NCI-H2029 treated with DMSO at 0.1 percent for 48 hours (cell line): ENCODE data around the gene ALG5.

ENCODE experiments used
- DNase-seq: peaks from one replicate; lab custom pipeline; 2025; lab: John Stamatoyannopoulos, UW

The ALG5 gene

GRCh38 chr13:36915896-36916640 is 83.1 kb downstream of the ALG5 start:
- DNase-seq: no peak

GRCh38 chr13:36915106-36915505 is 84.0 kb downstream of the ALG5 start:
- DNase-seq: no peak

DNA sequence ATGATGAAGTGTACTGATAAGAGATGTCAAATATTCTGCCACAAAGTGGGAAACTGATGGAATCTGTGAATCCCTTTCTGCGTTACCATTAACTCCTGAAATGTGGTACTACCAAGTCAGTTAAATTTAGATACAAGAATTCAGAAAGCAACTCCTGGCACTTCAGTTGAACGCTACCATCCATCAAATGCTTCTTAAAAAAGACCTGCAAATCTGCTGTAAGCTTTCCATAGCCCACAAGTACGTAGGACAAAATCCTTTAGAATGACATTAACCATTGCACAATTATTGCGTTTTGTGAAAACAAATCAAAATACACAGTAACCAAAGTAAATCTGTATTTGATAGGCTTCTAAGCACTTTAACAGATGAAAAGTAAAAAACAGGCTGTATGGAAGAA is 84.5 kb downstream of the ALG5 start:
- DNase-seq: no peak

DNA sequence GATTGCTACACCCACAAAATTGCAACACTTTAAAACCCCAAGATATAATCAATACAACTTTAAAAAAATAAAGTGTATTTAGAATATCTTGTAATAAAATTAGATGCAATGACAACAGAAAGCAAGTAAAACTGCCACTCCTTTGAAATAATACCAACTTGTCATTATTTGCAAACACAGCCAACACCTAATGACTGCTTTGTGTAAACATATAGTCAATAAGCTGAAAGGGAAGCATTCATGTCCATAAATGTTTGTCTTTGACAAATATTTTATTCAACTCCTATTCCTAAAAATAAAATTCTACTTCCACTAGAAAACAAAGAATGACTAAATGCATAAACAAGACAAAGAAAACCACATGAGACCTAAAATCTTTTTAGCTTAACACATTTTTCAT is 85.7 kb downstream of the ALG5 start:
- DNase-seq: no peak

DNA sequence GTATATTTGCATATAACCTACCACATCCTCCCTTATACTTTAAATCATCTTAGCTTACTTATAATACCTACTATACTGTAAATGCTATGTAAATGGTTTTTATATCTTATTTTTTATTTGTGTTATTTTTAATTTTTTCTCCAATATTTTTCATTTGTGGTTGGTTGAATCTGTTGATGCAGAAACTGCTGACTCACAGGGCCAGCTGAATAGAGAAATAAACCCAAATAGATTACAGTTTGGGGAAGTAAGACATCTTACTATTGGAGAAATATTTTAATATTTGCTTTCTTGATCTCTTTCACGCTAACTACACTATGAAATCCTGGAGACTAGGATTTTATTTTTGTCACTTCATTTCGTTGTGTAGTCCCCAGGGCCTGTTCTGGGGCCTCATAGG is 86.2 kb downstream of the ALG5 start:
- DNase-seq: no peak

GRCh38 chr13:36912369-36912768 is 86.8 kb downstream of the ALG5 start:
- DNase-seq: no peak

- DNase-seq: no peak
Measured at GRCh38 chr13:36910545-36910944, 88.6 kb downstream of the ALG5 start.

DNA sequence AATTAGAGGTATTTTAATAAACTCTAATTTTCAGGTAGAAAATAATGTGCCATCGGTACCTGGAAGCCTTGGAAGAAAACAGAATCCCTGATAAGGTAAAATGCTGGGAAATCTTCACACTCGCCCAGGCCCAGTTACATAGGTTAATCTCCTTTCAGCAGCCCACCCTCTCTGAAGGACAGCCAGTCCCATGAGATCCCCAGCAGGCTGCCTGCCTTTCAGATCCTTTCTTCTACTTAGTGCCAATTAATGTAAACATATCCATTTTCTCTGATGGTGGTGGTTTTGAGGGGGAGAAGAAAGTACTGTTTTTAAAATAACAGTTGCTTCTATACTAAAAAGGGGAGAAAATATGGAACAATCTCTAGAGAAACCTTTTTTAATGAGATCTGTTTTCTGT is 91.3 kb downstream of the ALG5 start:
- DNase-seq: no peak

DNA sequence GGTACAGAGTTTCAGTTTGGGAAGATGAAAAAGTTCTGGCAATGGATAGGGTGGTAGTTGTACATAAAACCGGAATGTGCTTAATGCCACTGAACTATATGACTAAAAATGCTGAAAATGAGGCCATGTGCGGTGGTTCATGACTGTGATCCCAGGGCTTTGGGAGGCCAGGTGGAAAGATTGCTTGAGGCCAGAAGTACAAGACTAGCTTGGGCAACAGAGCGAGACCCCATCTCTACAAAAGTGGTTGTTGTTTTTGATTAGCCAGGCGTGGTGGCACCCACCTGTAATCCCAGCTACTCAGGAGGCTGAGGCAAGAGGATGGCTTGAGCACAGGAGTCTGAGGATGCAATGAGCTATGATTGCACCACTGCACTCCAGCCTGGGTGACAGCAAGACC is 91.9 kb downstream of the ALG5 start:
- DNase-seq: no peak

GRCh38 chr13:36905944-36906343 is 93.2 kb downstream of the ALG5 start:
- no peak for DNase-seq

GRCh38 chr13:36903925-36904595 is 95.1 kb downstream of the ALG5 start:
- peak; percentile 66 for DNase-seq
